Fibroblast of skin of back (primary cell): ENCODE data around the gene APOBEC3G.

Source experiments
- DNase-seq: peaks from one replicate; pipeline ENCODE4 v3.0.0-alpha.2; 2013

The APOBEC3G gene

GRCh38 chr22:39128508-39128907, 51.4 kb downstream of the APOBEC3G start:
- DNase-seq, result no peak

- no peak for DNase-seq
Observed at GRCh38 chr22:39129081-39129480, 52.0 kb downstream of the APOBEC3G start.

DNA sequence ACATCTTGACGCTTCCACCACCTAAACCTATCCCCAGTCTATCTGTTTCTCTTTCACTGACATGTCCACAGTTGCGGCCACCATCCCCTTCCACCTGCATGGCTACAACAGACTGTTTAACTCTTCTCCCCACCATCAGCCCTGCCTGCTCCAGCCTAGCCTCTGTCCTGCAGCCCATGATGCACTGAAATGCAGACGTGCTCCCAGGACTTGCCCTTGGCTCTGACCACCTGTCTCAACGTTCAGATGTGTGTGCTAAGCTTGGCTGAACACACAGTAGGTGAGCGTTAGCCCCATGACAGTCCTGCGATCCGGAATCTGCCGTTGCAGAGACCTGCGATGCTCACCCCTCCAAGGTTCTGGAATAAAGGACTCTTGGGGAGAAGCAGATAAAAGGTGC, 52.7 kb downstream of the APOBEC3G start:
- DNase-seq, result no peak

DNA sequence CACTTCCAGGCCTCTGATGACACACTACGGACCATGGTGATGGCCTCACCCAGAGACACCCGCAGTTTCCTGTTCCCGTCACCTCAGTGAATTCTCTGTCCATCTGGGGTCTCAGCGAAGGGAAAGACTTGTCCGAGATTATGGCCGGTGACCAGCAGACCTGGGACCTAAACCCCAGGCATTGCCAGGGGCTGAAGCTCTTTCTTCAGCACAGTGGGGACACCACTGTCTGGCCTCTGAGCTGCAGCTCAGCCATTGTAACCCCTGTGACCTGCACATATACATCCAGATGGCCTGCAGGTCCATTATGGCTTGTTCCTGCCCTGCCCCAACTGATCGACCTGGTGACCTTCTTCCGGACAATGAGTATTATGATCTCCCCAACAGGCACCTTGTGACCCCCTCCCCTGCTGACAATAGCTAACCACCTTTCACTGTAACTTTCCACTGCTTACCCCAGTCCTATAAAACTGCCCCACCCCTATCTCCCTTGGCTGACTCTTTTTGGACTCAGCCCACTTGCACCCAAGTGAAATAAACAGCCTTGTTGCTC, 53.2 kb downstream of the APOBEC3G start:
- no peak for DNase-seq

DNA sequence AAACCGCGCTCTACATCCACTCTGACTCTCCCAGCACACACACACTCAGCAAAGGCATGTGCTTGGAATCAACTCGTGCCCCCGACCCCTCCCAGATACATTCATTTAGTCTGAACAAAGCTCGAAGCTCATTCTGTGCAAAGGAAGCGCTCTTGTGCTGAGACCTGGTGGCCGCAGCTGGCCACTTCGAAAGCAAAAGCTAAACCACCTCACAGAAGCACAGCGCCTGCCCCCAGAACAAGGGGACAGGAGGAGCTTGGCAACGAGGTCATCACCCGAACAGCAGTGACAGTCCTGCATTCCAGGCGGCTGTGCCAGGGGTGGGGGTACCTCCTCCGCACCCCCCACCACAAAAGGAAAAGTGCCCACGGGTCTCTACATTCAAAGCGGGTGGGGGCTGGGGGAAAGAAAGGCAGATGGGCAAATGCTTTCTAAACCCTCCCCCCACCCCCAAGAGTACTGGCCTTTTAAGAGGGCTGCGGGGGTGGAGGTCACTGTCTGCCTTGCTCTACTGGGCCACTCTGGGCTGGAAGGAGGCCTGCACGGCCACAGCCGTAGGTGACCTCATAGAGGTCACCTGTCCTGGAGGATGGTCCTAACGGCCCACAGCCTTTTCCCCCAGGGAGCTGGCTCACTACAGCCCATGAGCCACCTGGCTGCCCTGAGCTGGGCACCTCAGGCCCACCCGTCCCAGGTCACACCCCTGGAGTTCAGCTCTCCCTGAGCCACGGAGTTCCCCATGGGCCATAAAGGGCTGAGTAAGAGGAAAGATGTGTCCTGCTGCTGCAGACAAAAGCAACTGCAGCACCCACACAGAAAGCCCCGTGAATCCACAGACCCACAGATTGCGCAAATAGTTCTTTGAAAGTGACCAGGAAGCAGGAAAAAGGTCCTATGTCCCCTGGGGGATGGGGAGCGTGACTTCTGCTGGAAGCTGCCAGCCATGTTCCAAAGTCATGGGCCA, 54.1 kb downstream of the APOBEC3G start:
- DNase-seq, result no peak

GRCh38 chr22:39132281-39132680, 55.2 kb downstream of the APOBEC3G start:
- DNase-seq, result no peak

DNA sequence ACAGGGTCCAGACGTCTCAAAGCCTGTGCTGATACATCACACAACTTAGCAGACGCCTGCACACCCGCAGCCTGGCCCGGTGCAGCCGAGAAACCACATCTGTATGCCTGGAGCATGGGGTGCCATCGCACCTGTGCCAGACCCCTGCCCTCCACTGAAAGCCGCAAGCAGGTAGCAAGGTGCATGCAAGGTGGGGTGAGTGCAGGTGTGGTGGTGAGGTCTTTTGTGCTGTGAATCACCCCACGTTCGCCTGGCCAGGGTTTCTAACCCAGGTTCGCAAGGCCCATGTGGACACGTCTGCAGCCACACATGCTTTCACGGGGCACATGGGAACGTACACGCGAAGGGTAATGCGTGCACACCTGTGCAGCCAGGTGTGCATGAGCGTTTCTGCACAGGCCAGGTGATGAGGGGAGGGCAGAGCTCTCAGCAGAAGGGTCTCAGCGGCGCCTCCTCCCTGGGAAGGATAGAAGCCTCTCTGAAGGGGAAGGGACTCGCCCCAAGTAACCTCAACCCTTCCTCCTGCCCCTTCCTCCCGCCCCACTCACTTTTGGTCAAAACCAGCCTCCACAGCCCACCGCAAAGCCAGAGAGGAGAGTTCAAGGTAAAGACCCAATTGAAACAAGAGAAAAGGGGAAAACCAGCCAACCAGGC, 55.9 kb downstream of the APOBEC3G start:
- DNase-seq, result no peak

GRCh38 chr22:39133871-39134270, 56.8 kb downstream of the APOBEC3G start:
- no peak for DNase-seq

- no peak for DNase-seq
Observed at GRCh38 chr22:39134366-39135091, 57.5 kb downstream of the APOBEC3G start.

DNA sequence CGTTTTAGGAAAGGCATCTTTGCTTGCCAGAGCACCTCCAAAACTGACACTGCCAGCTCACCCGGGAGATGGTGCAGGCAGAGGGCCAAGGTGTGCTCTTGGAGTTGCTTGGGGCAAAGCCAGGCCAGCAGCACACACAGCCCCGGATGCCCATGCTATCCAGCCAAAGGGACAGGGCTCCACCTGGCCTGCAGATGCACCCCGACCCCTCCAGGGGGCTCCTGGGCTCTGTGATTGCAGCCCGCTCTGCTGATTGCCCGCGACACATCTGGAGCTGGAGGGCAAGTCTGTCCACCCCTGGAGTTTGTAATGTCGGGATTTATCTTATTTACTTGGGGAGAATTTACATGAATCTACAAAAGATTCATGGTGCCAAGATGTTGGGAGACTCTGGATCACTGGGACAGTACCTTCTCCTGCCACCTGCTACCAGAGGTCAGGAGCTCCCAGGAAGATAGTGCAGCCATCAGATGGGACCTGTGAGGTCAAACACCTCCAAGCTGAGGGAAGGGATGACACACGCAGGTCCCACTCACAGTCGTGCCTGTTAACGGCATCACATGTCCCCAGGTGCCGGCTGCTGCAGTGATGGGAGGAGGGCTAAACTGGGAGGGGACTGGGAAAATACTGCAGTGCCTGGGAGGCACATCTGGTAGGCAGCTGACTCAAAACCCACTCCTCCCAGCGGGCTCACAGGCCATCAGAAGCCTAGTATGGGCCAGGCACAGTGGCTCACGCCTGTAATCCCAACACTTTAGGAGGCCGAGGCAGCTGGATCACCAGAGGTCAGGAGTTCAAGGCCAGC, 58.2 kb downstream of the APOBEC3G start:
- DNase-seq, result peak; percentile 36

GRCh38 chr22:39136317-39136716, 59.2 kb downstream of the APOBEC3G start:
- no peak for DNase-seq
